ENCODE results near the gene TMCO4.

The TMCO4 gene

DNA sequence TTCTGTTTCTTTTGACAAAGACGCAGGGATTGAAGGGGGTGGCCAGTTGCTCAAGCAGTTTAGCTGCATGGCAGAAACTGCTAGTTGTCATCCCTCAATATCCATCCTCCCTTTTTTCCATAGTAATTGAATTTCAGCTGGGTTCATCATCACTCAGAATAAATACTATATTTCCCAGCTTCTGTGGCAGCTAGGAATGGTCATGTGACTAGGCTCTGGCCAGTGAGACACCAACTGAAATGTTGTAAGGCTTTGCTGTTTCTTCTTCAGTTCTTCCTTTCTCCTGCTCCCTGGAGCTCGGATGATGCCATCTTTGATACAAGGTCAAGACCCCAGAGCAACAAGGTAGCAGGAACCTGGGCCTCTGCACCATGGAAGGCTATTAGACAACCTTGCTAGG lies 61.0 kb downstream of the TMCO4 start:
- Histone ChIP-seq H3K9ac (ENCODE audit: low read depth in 1 of 2, low read length in 2 of 2) (no peak overlapping the region), H3K27me3 (ENCODE audit: control insufficient read depth in 1 of 2, insufficient read depth in 2 of 2, low read length in 2 of 2) (no peaks in the 10 kb centered on the region), H3K27ac (ENCODE audit: low read depth, low read length) (peak overlapping the region; percentile 32), H3K9me3 (ENCODE audit: control insufficient read depth in 1 of 2, low read length in 2 of 2) (no peaks in the 10 kb centered on the region), H3K4me1 (ENCODE audit: control insufficient read depth in 1 of 2, insufficient read depth in 2 of 2, low read length in 2 of 2) (peaks cover 34 to 39% of the 10 kb centered on the region in 2 donors), H3K36me3 (ENCODE audit: control insufficient read depth in 1 of 2, insufficient read depth in 2 of 2, low read length in 2 of 2) (peaks cover 2 to 28% of the 10 kb centered on the region in 2 donors), H3K4me3 (ENCODE audit: low read depth in 1 of 2, low read length in 2 of 2) (no peak overlapping the region)

DNA sequence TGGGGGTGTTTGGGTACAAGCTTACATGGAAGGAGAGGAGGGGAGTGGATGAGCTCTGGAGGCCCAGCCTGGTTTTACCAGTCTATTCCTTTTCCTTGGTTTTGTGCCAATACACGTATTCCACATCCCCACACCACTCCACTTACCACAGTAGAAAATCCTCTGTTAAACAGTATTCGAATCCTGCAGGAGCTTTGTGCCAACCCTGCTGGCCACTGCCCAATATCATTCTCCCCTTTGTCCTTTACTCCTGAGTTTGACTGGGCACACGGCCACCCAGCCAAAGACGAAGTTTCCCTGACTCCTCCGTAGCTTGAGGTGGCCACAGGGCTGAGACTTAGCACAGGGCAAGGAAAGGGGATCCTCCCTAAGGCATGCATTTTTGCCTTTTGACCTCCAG lies 61.6 kb downstream of the TMCO4 start:
- H3K9ac ChIP-seq (ENCODE audit: low read depth in 1 of 2, low read length in 2 of 2): peak overlapping the region in 1 of 2 donors; percentile 36
- H3K27me3 ChIP-seq (ENCODE audit: control insufficient read depth in 1 of 2, insufficient read depth in 2 of 2, low read length in 2 of 2): no peaks in the 10 kb centered on the region
- H3K4me1 ChIP-seq (ENCODE audit: control insufficient read depth in 1 of 2, insufficient read depth in 2 of 2, low read length in 2 of 2): peaks cover 30 to 38% of the 10 kb centered on the region in 2 donors
- H3K9me3 ChIP-seq (ENCODE audit: control insufficient read depth in 1 of 2, low read length in 2 of 2): no peaks in the 10 kb centered on the region
- peaks cover 5 to 33% of the 10 kb centered on the region in 2 donors for H3K36me3 ChIP-seq (ENCODE audit: control insufficient read depth in 1 of 2, insufficient read depth in 2 of 2, low read length in 2 of 2)
- H3K27ac ChIP-seq (ENCODE audit: low read depth, low read length): peak overlapping the region; percentile 32
- H3K4me3 ChIP-seq (ENCODE audit: low read depth in 1 of 2, low read length in 2 of 2): peak overlapping the region; percentile 12 to 40

- H3K36me3 ChIP-seq (ENCODE audit: control insufficient read depth in 1 of 2, insufficient read depth in 2 of 2, low read length in 2 of 2): peaks cover 5 to 34% of the 10 kb centered on the region in 2 donors
These were observed 62.5 kb downstream of the TMCO4 start for GRCh38 chr1:19737104-19737825.

GRCh38 chr1:19735440-19736127 lies 64.1 kb downstream of the TMCO4 start:
- H3K9ac ChIP-seq (ENCODE audit: low read depth in 1 of 2, low read length in 2 of 2): no peak overlapping the region
- no peak overlapping the region for H3K4me3 ChIP-seq (ENCODE audit: low read depth in 1 of 2, low read length in 2 of 2)
- no peaks in the 10 kb centered on the region for H3K27me3 ChIP-seq (ENCODE audit: control insufficient read depth in 1 of 2, insufficient read depth in 2 of 2, low read length in 2 of 2)
- no peak overlapping the region for H3K27ac ChIP-seq (ENCODE audit: low read depth, low read length)
- peaks cover 27 to 29% of the 10 kb centered on the region in 2 donors for H3K4me1 ChIP-seq (ENCODE audit: control insufficient read depth in 1 of 2, insufficient read depth in 2 of 2, low read length in 2 of 2)
- peaks cover 0 to 4% of the 10 kb centered on the region in 2 donors for H3K9me3 ChIP-seq (ENCODE audit: control insufficient read depth in 1 of 2, low read length in 2 of 2)
- H3K36me3 ChIP-seq (ENCODE audit: control insufficient read depth in 1 of 2, insufficient read depth in 2 of 2, low read length in 2 of 2): peaks cover 5 to 45% of the 10 kb centered on the region in 2 donors

More at GRCh38 chr1:19737104-19737825, 62.5 kb downstream of the TMCO4 start:
- H3K27ac ChIP-seq (ENCODE audit: low read depth, low read length): peak overlapping the region; percentile 32
- peaks cover 27 to 31% of the 10 kb centered on the region in 2 donors for H3K4me1 ChIP-seq (ENCODE audit: control insufficient read depth in 1 of 2, insufficient read depth in 2 of 2, low read length in 2 of 2)
- no peaks in the 10 kb centered on the region for H3K27me3 ChIP-seq (ENCODE audit: control insufficient read depth in 1 of 2, insufficient read depth in 2 of 2, low read length in 2 of 2)
- H3K9me3 ChIP-seq (ENCODE audit: control insufficient read depth in 1 of 2, low read length in 2 of 2): no peaks in the 10 kb centered on the region
- H3K4me3 ChIP-seq (ENCODE audit: low read depth in 1 of 2, low read length in 2 of 2): peak overlapping the region in 1 of 2 donors; percentile 40
- peak overlapping the region in 1 of 2 donors; percentile 36 for H3K9ac ChIP-seq (ENCODE audit: low read depth in 1 of 2, low read length in 2 of 2)

GRCh38 chr1:19734472-19734999 lies 65.2 kb downstream of the TMCO4 start:
- peaks cover 20% of the 10 kb centered on the region in 2 donors for H3K4me1 ChIP-seq (ENCODE audit: control insufficient read depth in 1 of 2, insufficient read depth in 2 of 2, low read length in 2 of 2)

GRCh38 chr1:19734056-19734455 lies 65.7 kb downstream of the TMCO4 start:
- Histone ChIP-seq H3K9ac (ENCODE audit: low read depth in 1 of 2, low read length in 2 of 2) (no peak overlapping the region), H3K27me3 (ENCODE audit: control insufficient read depth in 1 of 2, insufficient read depth in 2 of 2, low read length in 2 of 2) (no peaks in the 10 kb centered on the region), H3K36me3 (ENCODE audit: control insufficient read depth in 1 of 2, insufficient read depth in 2 of 2, low read length in 2 of 2) (peaks cover 14 to 45% of the 10 kb centered on the region in 2 donors), H3K4me1 (ENCODE audit: control insufficient read depth in 1 of 2, insufficient read depth in 2 of 2, low read length in 2 of 2) (peaks cover 16% of the 10 kb centered on the region in 2 donors), H3K27ac (ENCODE audit: low read depth, low read length) (no peak overlapping the region), H3K4me3 (ENCODE audit: low read depth in 1 of 2, low read length in 2 of 2) (no peak overlapping the region), H3K9me3 (ENCODE audit: control insufficient read depth in 1 of 2, low read length in 2 of 2) (peaks cover 0 to 11% of the 10 kb centered on the region in 2 donors)

More at GRCh38 chr1:19734472-19734999, 65.2 kb downstream of the TMCO4 start:
- H3K27me3 ChIP-seq (ENCODE audit: control insufficient read depth in 1 of 2, insufficient read depth in 2 of 2, low read length in 2 of 2): no peaks in the 10 kb centered on the region
- peaks cover 0 to 11% of the 10 kb centered on the region in 2 donors for H3K9me3 ChIP-seq (ENCODE audit: control insufficient read depth in 1 of 2, low read length in 2 of 2)
- H3K36me3 ChIP-seq (ENCODE audit: control insufficient read depth in 1 of 2, insufficient read depth in 2 of 2, low read length in 2 of 2): peaks cover 14 to 45% of the 10 kb centered on the region in 2 donors
- peak overlapping the region; percentile 13 for H3K27ac ChIP-seq (ENCODE audit: low read depth, low read length)
- H3K4me3 ChIP-seq (ENCODE audit: low read depth in 1 of 2, low read length in 2 of 2): no peak overlapping the region
- no peak overlapping the region for H3K9ac ChIP-seq (ENCODE audit: low read depth in 1 of 2, low read length in 2 of 2)

DNA sequence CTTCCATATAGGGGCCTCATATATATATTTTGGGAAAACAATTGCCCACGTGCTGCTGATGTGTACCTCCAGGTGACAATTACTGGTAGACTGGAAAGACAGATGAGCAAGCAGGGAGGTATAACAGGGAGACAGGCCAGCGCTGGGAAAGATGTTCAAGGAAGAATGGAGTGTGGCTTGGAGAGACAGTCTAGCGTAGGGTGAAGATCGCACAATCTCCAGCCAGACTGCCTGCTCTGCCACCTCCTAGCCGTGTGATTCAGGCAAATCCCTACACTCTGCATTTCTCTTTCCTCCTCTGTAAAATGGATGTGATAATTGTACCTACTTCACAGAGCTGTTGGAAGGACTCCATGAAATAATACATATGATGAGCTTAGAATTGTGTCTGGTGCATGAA lies 66.1 kb downstream of the TMCO4 start:
- Histone ChIP-seq H3K4me3 (ENCODE audit: low read depth in 1 of 2, low read length in 2 of 2) (no peak overlapping the region), H3K36me3 (ENCODE audit: control insufficient read depth in 1 of 2, insufficient read depth in 2 of 2, low read length in 2 of 2) (peaks cover 14 to 48% of the 10 kb centered on the region in 2 donors), H3K27ac (ENCODE audit: low read depth, low read length) (no peak overlapping the region), H3K9me3 (ENCODE audit: control insufficient read depth in 1 of 2, low read length in 2 of 2) (peaks cover 0 to 11% of the 10 kb centered on the region in 2 donors), H3K9ac (ENCODE audit: low read depth in 1 of 2, low read length in 2 of 2) (no peak overlapping the region), H3K4me1 (ENCODE audit: control insufficient read depth in 1 of 2, insufficient read depth in 2 of 2, low read length in 2 of 2) (peaks cover 11 to 13% of the 10 kb centered on the region in 2 donors), H3K27me3 (ENCODE audit: control insufficient read depth in 1 of 2, insufficient read depth in 2 of 2, low read length in 2 of 2) (no peaks in the 10 kb centered on the region)

DNA sequence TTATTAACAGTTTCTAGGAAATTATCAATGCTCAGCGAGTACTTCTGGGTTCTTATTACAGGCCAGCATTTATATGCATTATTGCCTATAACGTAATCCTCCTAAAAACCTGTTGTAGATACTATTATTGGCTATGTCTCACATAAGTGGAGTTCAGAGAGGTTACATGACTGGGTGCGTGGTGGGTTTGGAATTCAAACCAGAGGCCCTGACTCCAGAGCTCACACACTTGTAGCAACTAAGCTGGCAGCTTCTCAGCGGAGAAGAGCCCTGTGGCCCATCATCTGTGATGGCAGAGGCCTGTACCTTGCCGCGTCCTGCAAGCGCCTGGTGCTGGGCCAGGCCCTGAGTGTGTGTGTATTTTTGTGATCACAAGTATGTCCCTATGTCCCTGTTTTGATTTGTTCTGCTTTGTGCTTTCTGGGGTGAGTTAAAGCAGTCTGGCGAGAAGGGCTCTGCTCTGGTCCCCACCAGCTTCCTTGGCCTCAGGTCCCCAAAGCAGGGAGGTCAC lies 68.3 kb downstream of the TMCO4 start:
- peaks cover 14 to 56% of the 10 kb centered on the region in 2 donors for H3K36me3 ChIP-seq (ENCODE audit: control insufficient read depth in 1 of 2, insufficient read depth in 2 of 2, low read length in 2 of 2)
- H3K4me3 ChIP-seq (ENCODE audit: low read depth in 1 of 2, low read length in 2 of 2): no peak overlapping the region
- H3K9me3 ChIP-seq (ENCODE audit: control insufficient read depth in 1 of 2, low read length in 2 of 2): peaks cover 0 to 11% of the 10 kb centered on the region in 2 donors
- H3K4me1 ChIP-seq (ENCODE audit: control insufficient read depth in 1 of 2, insufficient read depth in 2 of 2, low read length in 2 of 2): no peaks in the 10 kb centered on the region
- H3K27ac ChIP-seq (ENCODE audit: low read depth, low read length): no peak overlapping the region
- no peaks in the 10 kb centered on the region for H3K27me3 ChIP-seq (ENCODE audit: control insufficient read depth in 1 of 2, insufficient read depth in 2 of 2, low read length in 2 of 2)
- no peak overlapping the region for H3K9ac ChIP-seq (ENCODE audit: low read depth in 1 of 2, low read length in 2 of 2)

DNA sequence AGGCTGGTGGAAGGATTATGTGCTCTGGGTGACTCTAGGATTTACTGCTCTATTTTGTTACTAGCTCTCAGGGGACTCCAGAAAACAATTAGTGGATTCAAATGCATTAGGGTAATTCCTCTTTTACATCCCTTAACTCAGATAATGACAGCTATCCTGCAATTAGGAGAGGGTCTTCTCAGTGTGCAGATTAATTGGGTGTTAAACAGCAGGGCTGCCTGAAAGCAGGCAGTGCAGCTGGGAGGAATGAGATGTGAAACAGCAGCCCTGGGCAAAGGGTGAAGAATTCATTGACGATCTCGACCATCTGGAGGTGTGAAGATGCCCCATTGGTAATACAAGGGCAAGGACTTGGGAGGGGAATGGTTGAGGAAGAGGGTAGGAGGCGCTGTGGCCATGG lies 68.9 kb downstream of the TMCO4 start:
- Histone ChIP-seq H3K4me1 (ENCODE audit: control insufficient read depth in 1 of 2, insufficient read depth in 2 of 2, low read length in 2 of 2) (no peaks in the 10 kb centered on the region), H3K9ac (ENCODE audit: low read depth in 1 of 2, low read length in 2 of 2) (no peak overlapping the region), H3K9me3 (ENCODE audit: control insufficient read depth in 1 of 2, low read length in 2 of 2) (peaks cover 0 to 11% of the 10 kb centered on the region in 2 donors), H3K27ac (ENCODE audit: low read depth, low read length) (no peak overlapping the region), H3K36me3 (ENCODE audit: control insufficient read depth in 1 of 2, insufficient read depth in 2 of 2, low read length in 2 of 2) (peaks cover 16 to 60% of the 10 kb centered on the region in 2 donors), H3K27me3 (ENCODE audit: control insufficient read depth in 1 of 2, insufficient read depth in 2 of 2, low read length in 2 of 2) (no peaks in the 10 kb centered on the region), H3K4me3 (ENCODE audit: low read depth in 1 of 2, low read length in 2 of 2) (no peak overlapping the region)

- Histone ChIP-seq H3K4me1 (ENCODE audit: control insufficient read depth in 1 of 2, insufficient read depth in 2 of 2, low read length in 2 of 2) (no peaks in the 10 kb centered on the region), H3K27me3 (ENCODE audit: control insufficient read depth in 1 of 2, insufficient read depth in 2 of 2, low read length in 2 of 2) (no peaks in the 10 kb centered on the region), H3K9ac (ENCODE audit: low read depth in 1 of 2, low read length in 2 of 2) (no peak overlapping the region), H3K4me3 (ENCODE audit: low read depth in 1 of 2, low read length in 2 of 2) (no peak overlapping the region), H3K9me3 (ENCODE audit: control insufficient read depth in 1 of 2, low read length in 2 of 2) (peaks cover 0 to 11% of the 10 kb centered on the region in 2 donors), H3K27ac (ENCODE audit: low read depth, low read length) (no peak overlapping the region), H3K36me3 (ENCODE audit: control insufficient read depth in 1 of 2, insufficient read depth in 2 of 2, low read length in 2 of 2) (peaks cover 21 to 64% of the 10 kb centered on the region in 2 donors)
These were observed 69.5 kb downstream of the TMCO4 start for GRCh38 chr1:19730232-19730631.

All from duodenal mucosa (tissue), 2 donors.